Loucy (cell line): ENCODE data around the gene SIK3.

Experiments used
- H2AFZ ChIP-seq: fragments of 200-600 bp; sonication (generic); 2 replicates; pipeline ENCODE4 v1.6.0; 2016; ENCODE audit warnings: antibody characterized with exemption, mild to moderate bottlenecking, low read length, moderate library complexity
- H3F3A ChIP-seq: fragments of 200-600 bp; 2 replicates; pipeline ENCODE4 v1.6.0; 2016; ENCODE audit warnings: antibody characterized with exemption, low read depth, mild to moderate bottlenecking
- H3K27me3 ChIP-seq: fragments of 200-600 bp; sonication (generic); 2 replicates; pipeline ENCODE4 v1.6.1; 2014; ENCODE audit warnings: low read length, mild to moderate bottlenecking; ENCODE audit not compliant: insufficient read depth, poor library complexity, severe bottlenecking
- H3K36me3 ChIP-seq: fragments of 200-600 bp; sonication (generic); 2 replicates; pipeline ENCODE4 v1.6.1; 2016; ENCODE audit warnings: low read length; ENCODE audit not compliant: insufficient read depth
- H3K4me1 ChIP-seq: fragments of 200-600 bp; sonication (generic); 2 replicates; pipeline ENCODE4 v1.5.1; 2014; ENCODE audit warnings: low read length, mild to moderate bottlenecking; ENCODE audit not compliant: insufficient read depth, poor library complexity, severe bottlenecking
- H3K4me2 ChIP-seq: fragments of 200-600 bp; sonication (generic); 2 replicates; pipeline ENCODE4 v1.6.0; 2014; ENCODE audit warnings: antibody characterized with exemption, low read length, low read depth, mild to moderate bottlenecking; ENCODE audit not compliant: poor library complexity, severe bottlenecking
- H3K4me3 ChIP-seq: fragments of 200-600 bp; sonication (generic); 2 replicates; pipeline ENCODE4 v1.5.1; 2014; ENCODE audit warnings: low read length, mild to moderate bottlenecking, mixed read lengths; ENCODE audit not compliant: poor library complexity, severe bottlenecking
- H3K79me2 ChIP-seq: fragments of 200-600 bp; sonication (generic); 2 replicates; pipeline ENCODE4 v1.6.1; 2014; ENCODE audit warnings: low read length; ENCODE audit not compliant: insufficient read depth
- H3K9ac ChIP-seq: fragments of 200-600 bp; sonication (generic); 2 replicates; pipeline ENCODE4 v1.6.0; 2014; ENCODE audit warnings: mild to moderate bottlenecking, low read depth, low read length, moderate library complexity; ENCODE audit not compliant: poor library complexity, severe bottlenecking
- H3K9me2 ChIP-seq: fragments of 200-600 bp; sonication (generic); replicated peaks from 2 replicates; pipeline ENCODE4 v1.6.1; 2016; ENCODE audit warnings: low read depth, low read length, mixed read lengths
- H3K9me3 ChIP-seq: fragments of 200-600 bp; sonication (generic); 2 replicates; pipeline ENCODE4 v1.6.1; 2014; ENCODE audit warnings: mild to moderate bottlenecking, antibody characterized with exemption, low read length, low read depth; ENCODE audit not compliant: insufficient read depth
- H4K20me1 ChIP-seq: fragments of 200-600 bp; sonication (generic); 2 replicates; pipeline ENCODE4 v1.6.0; 2014; ENCODE audit warnings: antibody characterized with exemption, low read length, mild to moderate bottlenecking; ENCODE audit not compliant: insufficient read depth, poor library complexity, severe bottlenecking
- CTCF ChIP-seq: fragments of 200-600 bp; sonication (generic); conservative IDR thresholded peaks from 2 replicates; pipeline ENCODE4 v1.5.1; 2014; ENCODE audit warnings: mild to moderate bottlenecking, antibody characterized with exemption, low read length
- EZH2phosphoT487 ChIP-seq: fragments of 200-600 bp; IDR thresholded peaks from 2 replicates; pipeline ENCODE4 v1.6.1; 2018; ENCODE audit warnings: antibody characterized with exemption, mild to moderate bottlenecking, moderate library complexity, borderline replicate concordance

SIK3 gene

GRCh38 chr11:116895048-116895757, 203.0 kb downstream of the SIK3 start:
- no peaks in the 10 kb centered on the region for H4K20me1 ChIP-seq
- no peaks in the 10 kb centered on the region for H3K27me3 ChIP-seq
- H3K9me2 ChIP-seq = no peaks in the 10 kb centered on the region
- no peaks in the 10 kb centered on the region for H3F3A ChIP-seq
- H3K9me3 ChIP-seq = 0 out of 2 replicates have a peak, but pooled peaks cover 2% of the 10 kb centered on the region
- H2AFZ ChIP-seq = no peak overlapping the region
- no peaks in the 10 kb centered on the region for H3K79me2 ChIP-seq
- peaks cover 28% of the 10 kb centered on the region; the same call in 1 of the 2 replicates for H3K36me3 ChIP-seq
- no peak overlapping the region for H3K4me2 ChIP-seq
- H3K4me3 ChIP-seq = no peak overlapping the region
- peaks cover 4% of the 10 kb centered on the region for H3K4me1 ChIP-seq
- H3K9ac ChIP-seq = no peak overlapping the region
- TF ChIP-seq CTCF (peak; percentile 40), EZH2phosphoT487 (no peak)

GRCh38 chr11:116893906-116894305, 204.3 kb downstream of the SIK3 start:
- Histone ChIP-seq H3K4me3 (no peak overlapping the region), H3F3A (no peaks in the 10 kb centered on the region), H3K9me2 (no peaks in the 10 kb centered on the region), H3K9me3 (no peaks in the 10 kb centered on the region), H3K9ac (no peak overlapping the region), H3K4me2 (no peak overlapping the region), H3K27me3 (no peaks in the 10 kb centered on the region), H3K36me3 (peaks cover 28% of the 10 kb centered on the region; the same call in 1 of the 2 replicates), H3K4me1 (peaks cover 12% of the 10 kb centered on the region), H3K79me2 (no peaks in the 10 kb centered on the region), H2AFZ (no peak overlapping the region), H4K20me1 (no peaks in the 10 kb centered on the region)
- TF ChIP-seq CTCF (no peak), EZH2phosphoT487 (no peak)

GRCh38 chr11:116893437-116893836, 204.8 kb downstream of the SIK3 start:
- no peak overlapping the region for H3K4me2 ChIP-seq
- peaks cover 15% of the 10 kb centered on the region for H3K4me1 ChIP-seq
- peaks cover 28% of the 10 kb centered on the region; the same call in 1 of the 2 replicates for H3K36me3 ChIP-seq
- H3K79me2 ChIP-seq = no peaks in the 10 kb centered on the region
- no peaks in the 10 kb centered on the region for H3F3A ChIP-seq
- no peaks in the 10 kb centered on the region for H3K9me2 ChIP-seq
- no peak overlapping the region for H3K4me3 ChIP-seq
- no peak overlapping the region for H3K9ac ChIP-seq
- no peak overlapping the region for H2AFZ ChIP-seq
- no peaks in the 10 kb centered on the region for H3K9me3 ChIP-seq
- TF ChIP-seq EZH2phosphoT487 = no peak
- no peak for TF ChIP-seq CTCF
- H3K27me3 ChIP-seq = no peaks in the 10 kb centered on the region
- H4K20me1 ChIP-seq = no peaks in the 10 kb centered on the region
